Esophagus squamous epithelium (tissue), 4 donors: Measurements from ENCODE around the gene C2orf49.

Experiments
- POLR2A ChIP-seq, 4 donors: fragments of 450-650 bp; IDR thresholded peaks; one replicate each; pipeline ENCODE4 v1.6.1; 2017; ENCODE audit warnings: antibody characterized with exemption in 4 of 4, mild to moderate bottlenecking in 4 of 4, moderate library complexity in 3 of 4
- TF ChIP-seq, protein P1 (sequence below), 6 experiments: fragments of 450-650 bp in 4 of 6; fragments of 200-600 bp in 2 of 6; sonication (generic) in 2 of 6; IDR thresholded peaks; one replicate each; pipeline ENCODE4 v1.5.1; 2016 to 2019; ENCODE audit warnings: antibody characterized with exemption in 6 of 6, mild to moderate bottlenecking in 4 of 6, moderate library complexity in 4 of 6

DNA sequence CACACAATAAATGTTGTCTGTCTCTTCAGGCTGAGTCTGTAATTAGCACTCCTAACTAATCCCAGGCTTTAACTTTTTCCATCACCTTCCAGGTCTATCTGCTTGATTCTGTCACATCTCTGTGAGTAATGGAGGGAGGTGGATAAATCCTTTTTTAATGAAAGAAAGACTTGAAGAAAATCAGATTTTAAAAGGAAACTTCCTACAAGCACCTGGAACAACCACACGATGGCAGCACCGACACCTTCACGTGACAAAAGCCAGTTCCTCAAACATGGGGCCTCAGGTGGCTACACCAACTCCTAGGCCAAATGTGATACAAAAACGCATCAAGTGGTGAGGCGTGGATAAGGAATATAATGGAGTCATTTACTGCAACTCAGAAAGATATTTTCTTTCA is 49.6 kb upstream of the C2orf49 start:
- TF ChIP-seq, protein P1, sequence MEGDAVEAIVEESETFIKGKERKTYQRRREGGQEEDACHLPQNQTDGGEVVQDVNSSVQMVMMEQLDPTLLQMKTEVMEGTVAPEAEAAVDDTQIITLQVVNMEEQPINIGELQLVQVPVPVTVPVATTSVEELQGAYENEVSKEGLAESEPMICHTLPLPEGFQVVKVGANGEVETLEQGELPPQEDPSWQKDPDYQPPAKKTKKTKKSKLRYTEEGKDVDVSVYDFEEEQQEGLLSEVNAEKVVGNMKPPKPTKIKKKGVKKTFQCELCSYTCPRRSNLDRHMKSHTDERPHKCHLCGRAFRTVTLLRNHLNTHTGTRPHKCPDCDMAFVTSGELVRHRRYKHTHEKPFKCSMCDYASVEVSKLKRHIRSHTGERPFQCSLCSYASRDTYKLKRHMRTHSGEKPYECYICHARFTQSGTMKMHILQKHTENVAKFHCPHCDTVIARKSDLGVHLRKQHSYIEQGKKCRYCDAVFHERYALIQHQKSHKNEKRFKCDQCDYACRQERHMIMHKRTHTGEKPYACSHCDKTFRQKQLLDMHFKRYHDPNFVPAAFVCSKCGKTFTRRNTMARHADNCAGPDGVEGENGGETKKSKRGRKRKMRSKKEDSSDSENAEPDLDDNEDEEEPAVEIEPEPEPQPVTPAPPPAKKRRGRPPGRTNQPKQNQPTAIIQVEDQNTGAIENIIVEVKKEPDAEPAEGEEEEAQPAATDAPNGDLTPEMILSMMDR (IDR thresholded peaks at IDR 0.05): peak in 4 of 6 experiments; percentile 30 to 54 (median 42)
- TF ChIP-seq POLR2A (IDR thresholded peaks at IDR 0.05): no peak
